M059J (cell line): ENCODE measurements around the gene AKIRIN2. TPM values are rescaled to one million over a fixed set of nuclear protein-coding genes. Genes with fewer than 3 reads are reported as not detected.
"Not testable (repeated sequence)": the region's sequence is repeated elsewhere in the genome, so short reads cannot be mapped to it uniquely, and the experiment has no call there.

Source experiments
- DNase-seq: peaks from one replicate; pipeline ENCODE4 v3.0.0-alpha.2; 2012; ENCODE audit warnings: low read depth
- total RNA-seq: library from RNA; depleted of rRNA; stranded (reverse); fragments of >200 nt; shearing (Covaris generic); gene quantifications from 2 replicates; pipeline ENCODE4 v1.2.3, GENCODE V29; 2014

Gene AKIRIN2
- total RNA-seq, 1 experiment from 2014 or later, result 19.5 TPM

- no peak for DNase-seq
Observed at GRCh38 chr6:87718662-87719433, 16.8 kb upstream of the AKIRIN2 start.

GRCh38 chr6:87716928-87717614 is 15.0 kb upstream of the AKIRIN2 start:
- DNase-seq, result no peak

DNA sequence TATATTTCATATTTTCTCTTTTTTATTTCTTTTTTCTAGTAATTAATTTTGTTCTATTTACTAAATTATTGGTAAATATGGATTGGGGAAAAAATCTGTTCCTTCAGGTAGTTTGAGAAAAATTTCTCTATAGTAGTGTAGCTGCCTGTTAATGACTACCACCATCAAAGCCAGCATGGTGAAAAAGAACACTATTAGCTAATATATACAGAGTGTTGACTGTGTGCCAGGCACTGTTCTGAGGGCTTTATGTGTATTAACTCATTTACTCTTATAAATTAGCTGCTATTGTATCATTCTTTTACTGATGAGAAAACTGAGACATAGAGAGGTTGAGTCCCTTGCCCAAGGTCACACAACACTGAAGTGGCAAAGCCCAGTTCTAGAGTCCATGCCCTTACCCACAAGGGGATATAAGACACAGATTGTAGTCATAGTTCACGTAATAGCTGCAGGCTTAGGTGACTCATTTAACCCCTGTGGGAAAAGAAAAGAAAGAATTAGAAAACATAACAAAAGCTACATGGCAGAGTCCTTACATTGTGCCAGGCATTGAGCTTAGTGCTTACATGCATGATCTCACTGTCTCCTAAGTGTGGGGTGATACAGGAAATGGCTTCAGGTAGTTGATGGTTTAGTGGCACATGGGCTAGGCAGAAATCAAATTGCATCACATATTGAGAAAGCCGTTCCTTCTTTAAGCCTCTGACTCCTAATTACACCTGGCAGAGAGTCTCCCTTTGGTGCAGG is 12.2 kb upstream of the AKIRIN2 start:
- DNase-seq, result peak; percentile 89

GRCh38 chr6:87712713-87713112 is 10.7 kb upstream of the AKIRIN2 start:
- DNase-seq, result not testable (repeated sequence)

- DNase-seq, result no peak
Observed at GRCh38 chr6:87710090-87710489, 8.1 kb upstream of the AKIRIN2 start.

DNA sequence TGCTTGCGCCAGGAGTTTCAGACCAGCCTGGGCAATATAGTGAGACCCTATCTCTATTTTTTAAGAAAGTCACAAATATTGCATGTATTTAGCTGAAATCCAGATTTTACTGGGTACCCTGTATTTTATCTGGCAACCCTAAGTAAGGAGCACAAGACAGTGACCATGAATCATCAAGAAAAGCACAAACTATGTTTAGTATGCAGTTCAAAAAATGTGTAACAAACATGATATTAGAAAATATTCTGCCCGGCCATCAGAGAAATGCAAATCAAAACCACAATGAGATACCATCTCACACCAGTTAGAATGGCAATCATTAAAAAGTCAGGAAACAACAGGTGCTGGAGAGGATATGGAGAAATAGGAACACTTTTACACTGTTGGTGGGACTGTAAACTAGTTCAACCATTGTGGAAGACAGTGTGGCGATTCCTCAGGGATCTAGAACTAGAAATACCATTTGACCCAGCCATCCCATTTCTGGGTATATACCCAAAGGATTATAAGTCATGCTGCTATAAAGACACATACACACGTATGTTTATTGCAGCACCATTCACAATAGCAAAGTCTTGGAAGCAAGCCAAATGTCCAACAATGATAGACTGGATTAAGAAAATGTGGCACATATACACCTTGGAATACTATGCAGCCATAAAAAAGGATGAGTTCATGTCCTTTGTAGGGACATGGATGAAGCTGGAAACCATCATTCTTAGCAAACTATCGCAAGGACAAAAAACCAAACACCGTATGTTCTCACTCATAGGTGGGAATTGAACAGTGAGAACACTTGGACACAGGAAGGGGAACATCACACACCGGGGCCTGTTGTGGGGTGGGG is 6.8 kb upstream of the AKIRIN2 start:
- DNase-seq, result not testable (repeated sequence)

- DNase-seq, result peak; percentile 77
Observed at GRCh38 chr6:87706187-87706966, 4.3 kb upstream of the AKIRIN2 start.

DNA sequence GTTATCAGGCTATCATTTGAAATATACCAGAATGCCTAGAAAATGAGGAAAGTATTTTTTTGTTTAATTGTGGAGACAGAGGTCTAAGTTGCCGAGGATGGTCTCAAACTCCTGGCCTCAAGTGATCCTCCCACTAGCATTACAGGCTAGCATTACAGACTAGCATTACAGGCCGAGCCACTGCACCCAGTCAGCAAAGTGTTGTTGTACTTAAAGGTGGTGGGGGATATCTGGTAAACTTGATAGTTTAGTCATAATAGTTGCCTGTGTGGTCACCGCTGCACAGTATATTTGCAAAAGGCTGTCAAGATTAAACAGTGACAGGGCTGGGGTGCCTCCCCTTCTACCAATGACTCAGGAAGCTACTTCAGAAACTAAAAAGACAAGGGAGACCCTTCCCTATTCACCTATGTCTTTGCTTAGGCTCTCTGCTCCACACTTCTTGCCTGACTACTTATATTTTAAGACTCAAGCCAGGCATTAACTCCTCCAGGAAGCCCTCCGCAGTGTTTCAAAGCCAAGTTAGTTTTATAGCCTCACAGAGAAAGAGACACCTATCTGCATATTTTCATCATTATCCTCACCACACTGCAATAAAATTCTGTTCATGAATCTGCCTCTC is 3.1 kb upstream of the AKIRIN2 start:
- peak; percentile 79 for DNase-seq

DNA sequence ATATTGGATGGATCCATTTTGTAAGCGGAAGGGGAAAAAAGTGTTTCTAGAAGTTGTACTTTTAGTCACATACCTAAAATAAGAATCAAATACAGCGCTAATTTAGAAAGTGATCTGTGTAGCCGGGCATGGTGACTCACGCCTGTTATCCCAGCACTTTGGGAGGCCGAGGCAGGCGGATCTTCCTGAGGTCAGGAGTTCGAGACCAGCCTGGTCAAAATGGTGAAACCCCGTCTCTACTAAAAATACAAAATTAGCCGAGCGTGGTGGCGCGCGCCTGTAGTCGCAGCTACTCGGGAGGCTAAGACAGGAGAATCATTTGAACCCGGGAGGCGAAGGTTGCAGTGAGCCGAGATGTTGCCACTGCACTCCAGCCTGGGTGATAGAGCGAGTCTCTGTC is 1.0 kb upstream of the AKIRIN2 start:
- not testable (repeated sequence) for DNase-seq

GRCh38 chr6:87702589-87702945 is 534 bp upstream of the AKIRIN2 start:
- peak; percentile 74 for DNase-seq

- peak; percentile 11 for DNase-seq
Observed at GRCh38 chr6:87701344-87701675, 723 bp downstream of the AKIRIN2 start.

GRCh38 chr6:87700397-87701343 is 1.4 kb downstream of the AKIRIN2 start:
- peak; percentile 88 for DNase-seq

GRCh38 chr6:87699576-87699975 is 2.5 kb downstream of the AKIRIN2 start:
- DNase-seq, result no peak

DNA sequence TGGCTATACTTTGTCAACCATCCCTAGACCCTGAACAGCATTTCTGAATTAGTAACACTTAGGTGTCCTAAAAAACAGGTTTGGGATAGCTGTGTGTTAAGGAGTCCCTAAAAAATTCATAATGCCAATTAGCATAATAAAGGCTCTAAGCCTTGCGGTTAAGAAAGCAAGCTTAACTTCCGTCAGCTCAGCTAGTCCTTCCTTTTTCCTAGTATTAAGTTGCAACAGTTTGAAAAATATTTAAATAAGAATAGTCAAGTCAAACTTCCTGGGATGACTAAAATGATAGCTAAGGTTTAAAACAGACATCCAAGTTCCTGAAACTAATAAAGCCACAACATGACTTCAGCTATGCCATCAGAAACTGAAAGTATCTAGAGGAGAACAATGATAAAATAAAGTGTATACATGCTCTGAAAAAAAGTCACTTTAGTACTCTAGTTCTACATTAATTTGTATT is 3.5 kb downstream of the AKIRIN2 start:
- peak; percentile 42 for DNase-seq

DNA sequence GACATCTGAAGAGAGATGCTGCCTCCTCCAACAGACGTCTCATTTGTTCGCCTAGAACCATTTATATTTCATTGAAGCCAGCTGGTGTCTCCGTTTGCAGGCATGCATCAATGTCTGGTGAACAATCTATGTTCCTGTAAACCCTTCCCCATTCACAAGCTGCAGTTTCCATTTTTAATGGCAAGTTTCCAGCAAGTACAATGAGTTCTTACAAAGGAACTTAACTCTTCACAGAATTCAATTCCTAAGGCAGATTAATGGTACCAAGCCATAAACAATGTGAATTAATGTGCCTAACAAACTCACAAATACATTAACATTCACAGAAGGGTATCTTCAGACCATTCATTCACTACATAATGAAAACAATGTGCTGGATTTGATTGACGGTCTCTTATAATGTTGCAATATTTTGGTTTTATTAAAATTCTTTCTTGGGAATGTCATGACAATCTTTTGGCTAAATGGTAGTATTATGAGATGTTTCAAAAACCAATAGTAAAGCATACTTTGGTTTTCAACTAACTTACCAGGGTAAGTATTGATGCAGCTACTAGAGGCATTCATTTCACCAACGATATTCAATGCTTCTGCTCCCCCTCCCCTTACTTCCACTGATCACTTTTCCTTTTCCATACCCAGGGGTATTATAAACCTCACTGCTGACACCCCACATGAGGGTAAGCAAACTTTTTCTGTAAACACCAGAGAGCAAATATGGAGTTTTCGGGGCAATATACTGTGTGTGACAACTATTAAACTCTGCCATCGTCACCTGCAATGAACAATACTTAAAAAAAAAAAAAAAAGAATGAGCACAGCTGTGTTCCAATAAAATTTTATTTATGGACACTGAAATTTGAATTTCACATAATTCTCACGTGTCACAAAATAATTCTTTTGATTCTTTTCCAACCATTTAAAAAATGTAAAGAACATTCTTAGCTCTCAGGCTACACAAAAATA is 4.2 kb downstream of the AKIRIN2 start:
- DNase-seq, result peak; percentile 62

DNA sequence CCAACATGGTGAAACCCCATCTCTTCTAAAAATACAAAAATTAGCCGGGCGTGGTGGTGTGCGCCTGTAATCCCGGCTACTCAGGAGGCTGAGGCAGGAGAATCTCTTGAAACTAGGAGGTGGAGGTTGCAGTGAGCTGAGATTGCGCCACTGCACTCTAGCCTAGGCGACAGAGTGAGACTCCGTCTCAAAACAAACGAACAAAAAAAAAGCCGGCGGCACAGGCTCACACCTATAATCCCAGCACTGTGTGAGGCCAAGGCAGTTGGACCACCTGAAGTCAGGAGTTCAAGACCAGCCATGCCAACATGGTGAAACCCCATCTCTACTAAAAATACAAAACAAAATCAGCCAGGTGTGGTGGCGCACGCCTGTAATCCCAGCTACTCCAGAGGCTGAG is 5.2 kb downstream of the AKIRIN2 start:
- DNase-seq, result not testable (repeated sequence)

- DNase-seq, result no peak
Observed at GRCh38 chr6:87692086-87692485, 9.9 kb downstream of the AKIRIN2 start.

GRCh38 chr6:87690441-87690840 is 11.6 kb downstream of the AKIRIN2 start:
- DNase-seq, result no peak
